HG03342 (cell line): ENCODE results near the gene LOXL1.

ENCODE experiments used
- ATAC-seq: cut with Tn5 transposase; IDR thresholded peaks from one replicate; pipeline ENCODE4 v1.9.1; 2021; ENCODE audit warnings: mild to moderate bottlenecking, moderate library complexity; ENCODE audit not compliant: unreplicated experiment

LOXL1 gene

DNA sequence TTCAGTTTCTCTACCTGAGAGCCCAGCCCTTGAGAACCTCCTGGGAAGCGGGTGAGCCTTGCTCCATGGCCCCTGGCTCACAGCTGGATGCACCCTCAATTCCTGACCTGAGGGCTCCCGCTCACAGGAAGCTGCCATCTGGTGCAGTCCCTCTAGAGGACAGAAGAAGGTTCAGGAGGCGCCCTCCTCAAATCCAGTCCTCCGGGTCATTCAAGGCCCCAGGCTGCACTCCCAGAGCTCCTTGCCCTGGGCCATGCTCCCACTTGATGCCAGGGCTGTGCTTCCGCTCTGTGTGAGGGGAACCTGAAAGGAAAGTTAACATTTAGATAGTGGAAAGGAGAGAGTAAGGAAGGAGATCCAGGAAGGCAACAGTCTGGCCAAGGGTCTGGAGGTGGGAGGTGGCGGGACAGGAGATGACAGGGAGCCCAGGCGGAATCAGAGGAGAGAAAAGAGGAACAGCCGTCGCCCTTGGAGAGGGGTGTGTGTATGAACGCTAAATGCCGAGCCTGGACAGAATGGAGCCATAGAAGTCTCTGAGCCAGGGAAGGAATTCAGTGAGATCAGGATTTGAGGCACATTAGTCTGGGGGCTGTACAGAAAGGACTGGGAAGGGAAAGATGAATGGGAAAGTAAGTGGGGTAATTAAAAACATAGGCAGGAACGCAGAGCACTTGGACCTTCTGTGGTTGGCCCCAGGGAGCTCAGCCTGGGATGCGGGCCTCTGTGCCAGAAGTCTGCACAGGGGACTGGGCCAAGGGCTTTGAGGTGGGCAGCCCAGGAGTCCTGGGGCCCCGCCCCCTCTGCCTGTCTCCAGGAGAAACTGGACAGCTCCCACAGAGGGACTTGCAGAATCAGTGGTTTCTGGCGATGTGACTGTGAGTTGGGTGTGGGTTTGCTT lies 26.8 kb upstream of the LOXL1 start:
- ATAC-seq: no peak

DNA sequence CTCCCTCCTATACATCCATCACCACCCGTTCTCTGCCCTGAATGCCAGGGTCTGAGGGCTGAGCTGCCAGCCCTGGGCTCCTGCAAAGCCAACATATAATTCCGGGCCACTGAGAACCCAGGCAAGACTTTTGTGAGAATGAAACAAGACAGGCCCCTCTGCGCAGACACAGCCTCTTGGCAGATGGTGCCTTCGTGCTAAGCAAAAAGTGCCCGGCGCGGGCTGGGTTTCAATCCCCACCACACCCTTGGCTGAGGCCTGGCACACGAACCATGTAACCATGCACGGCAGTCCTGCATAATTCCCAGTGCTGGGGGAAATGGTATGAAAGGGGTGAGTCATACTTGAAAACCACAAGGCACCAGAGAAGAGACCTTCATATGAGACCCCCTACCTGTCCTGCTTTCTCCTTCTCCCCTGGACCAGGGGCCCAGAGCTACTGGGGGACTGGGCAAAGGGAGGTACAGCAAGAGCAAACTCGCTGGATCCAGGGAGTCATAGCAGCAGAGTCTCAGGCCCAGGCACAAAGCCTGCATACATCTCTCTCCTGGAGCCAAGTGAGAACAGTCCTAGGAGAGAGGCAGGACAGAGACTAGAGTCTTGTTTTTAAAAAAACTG lies 26.1 kb upstream of the LOXL1 start:
- no peak for ATAC-seq

DNA sequence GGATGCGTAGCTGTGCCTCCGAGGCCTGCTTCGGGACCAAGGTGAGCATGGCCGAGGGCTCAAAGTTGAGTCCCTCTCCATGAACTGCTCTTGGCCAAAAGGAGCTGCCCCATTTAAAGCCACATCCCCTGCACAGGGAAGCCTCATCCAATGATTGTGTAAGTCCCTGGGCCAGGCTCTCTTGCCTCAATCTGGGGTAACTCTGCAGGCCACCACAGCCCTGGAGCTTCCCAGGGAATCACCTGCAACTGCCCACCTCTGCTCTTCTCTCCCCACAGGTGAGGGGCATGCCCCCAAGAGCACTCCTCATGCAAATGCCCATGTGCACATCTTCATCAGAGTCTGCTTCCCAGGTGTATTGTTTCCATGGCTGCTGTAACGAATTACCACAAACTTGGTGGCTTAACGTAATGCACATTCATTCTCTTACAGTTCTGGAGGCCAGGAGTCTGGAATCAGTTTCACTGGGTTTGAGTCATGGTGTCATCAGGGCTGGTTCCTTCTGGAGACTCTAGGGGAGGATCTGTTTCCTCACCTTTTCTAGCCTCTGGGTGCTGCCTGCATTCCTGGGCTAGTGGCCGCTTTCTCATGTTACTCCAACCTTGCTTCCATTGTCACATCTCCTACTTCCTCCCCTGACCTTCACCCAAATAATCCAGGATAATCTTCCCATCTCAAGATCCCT lies 25.0 kb upstream of the LOXL1 start:
- ATAC-seq: no peak

DNA sequence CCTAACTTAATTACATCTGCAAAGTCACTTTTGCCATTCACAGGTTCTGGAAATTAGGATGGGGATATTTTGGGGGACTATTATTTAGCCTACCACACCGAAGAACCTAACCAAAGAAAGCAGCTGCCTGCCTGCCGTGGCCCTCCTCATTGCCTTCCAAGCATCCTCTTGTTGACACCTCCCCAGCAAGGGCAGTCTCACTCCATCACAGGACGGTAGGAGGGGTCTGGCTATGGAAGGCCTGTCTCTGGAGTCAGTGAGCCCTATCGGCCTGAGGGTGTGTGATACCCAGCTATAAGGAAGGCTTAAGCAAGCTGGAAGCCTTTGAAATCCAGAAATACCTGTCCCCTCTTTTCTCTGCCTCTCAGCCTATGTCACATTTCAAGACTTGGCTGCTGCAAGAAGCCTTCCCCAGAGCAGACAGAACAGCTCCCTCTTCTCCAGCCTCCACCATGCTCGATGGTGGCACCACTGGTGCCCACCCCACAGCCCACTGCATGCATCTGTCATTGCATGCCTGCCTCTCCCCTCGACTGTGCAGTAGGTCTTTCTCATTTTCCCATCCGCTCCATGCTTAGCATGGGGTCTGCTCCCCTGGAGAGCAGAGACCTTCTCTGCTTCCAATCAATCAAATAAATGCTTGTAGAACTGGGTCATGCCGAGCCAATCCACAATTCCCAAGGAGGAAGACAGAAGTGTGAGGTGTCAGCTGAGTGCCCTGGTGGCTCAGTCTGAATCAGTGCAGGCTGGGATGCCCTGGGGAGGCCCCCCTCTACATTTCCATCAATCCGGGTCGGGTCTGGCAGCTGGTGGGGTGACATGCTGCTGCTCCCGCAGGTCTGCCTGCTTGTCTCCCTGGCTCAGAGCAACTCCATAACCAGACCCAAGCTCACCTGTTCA lies 23.9 kb upstream of the LOXL1 start:
- ATAC-seq: no peak

DNA sequence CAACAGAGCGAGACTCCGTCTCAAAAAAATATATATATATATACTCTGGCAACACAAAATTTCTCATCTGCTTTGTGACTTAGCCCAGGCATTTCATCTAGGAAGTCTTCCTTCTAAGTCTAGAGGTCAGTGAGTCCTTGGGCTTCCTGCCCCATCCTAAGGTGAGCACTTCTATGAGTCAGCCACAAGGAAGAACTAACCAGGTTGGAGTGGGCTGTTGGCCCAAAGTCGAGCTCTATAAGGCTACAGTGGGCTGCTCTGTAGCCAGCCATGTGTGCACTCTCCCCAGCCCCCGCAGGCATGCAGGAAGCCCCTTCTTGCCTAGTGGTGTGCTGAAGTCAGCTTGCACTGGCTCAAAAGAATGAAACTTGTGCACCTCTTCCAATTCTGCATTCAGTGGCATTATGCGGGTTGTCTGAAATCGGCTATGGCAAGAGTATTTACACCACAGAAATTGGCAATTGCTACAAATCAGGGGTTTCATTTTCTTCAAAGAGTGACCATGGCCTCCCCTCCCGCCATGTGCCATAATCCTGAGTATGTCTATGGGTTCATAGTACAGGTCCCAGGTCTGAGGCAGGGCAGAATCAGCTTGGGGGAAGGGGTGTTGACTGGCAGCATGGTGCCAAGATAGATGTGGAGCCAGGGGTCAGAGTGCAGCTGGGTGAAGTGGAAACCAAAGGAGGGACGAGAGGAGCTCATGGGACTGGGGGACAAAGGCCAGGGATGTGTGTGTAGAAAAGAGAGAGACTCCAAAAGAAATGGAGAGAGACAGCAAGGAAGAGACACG lies 22.0 kb upstream of the LOXL1 start:
- no peak for ATAC-seq

DNA sequence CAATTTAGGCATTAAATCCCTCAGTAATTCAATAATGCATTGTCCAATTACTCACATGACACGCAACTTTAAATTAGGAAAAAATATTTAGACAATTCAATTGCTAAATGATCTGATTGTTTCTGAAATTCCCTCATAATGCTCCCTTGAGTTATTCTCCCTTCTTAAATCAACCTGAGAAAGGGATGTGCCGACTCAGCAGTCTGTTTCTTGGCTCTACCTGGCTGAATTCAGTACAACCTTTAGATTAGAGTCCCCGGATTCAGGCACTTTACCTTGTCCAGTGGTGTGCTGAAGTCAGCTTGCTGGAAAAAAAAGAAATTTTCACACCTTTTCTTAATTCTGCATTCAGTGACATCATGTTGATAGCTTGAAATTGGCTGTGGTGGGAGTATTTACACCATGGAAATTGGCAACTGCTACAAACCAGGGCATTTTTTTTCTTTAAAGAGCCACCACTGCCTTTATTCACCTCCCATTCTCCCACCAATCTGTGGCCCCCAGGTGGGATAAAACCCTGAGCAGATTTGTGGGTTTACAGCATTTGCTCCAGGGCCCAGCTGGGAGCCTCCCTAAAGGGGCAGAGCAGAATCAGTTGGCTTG lies 20.9 kb upstream of the LOXL1 start:
- no peak for ATAC-seq

DNA sequence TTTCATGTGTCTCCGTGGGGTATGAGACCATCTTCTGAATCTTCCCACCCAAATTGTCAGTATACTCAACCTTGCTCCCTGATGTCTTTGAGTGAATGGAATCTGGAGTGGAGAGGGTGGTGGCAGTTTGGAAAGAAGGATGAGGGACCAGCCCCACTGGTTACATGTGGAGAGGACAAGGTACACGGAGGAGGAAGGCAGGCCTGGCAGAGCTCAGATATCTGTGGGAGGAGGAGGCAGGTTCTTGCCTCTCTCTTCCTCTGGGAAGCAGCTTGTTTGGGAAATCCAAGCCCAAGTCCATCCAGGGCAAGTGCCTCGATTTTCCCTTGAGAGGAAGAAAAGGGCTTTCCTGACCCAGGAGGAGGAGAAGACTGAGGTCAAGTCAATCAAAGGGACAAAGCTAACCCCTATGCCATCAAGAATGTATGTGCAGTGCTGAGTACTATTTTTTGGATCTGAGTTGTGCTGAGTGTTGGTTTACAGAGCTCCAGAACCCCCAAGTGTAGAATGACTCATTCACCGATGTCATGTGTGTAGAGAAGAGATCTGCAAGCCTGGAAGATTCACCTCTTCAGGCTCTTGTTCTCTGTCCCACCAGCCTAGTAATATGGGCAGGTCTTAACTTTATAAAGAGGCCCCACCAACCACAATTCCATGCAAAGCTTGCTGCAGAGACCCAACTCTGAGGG lies 19.8 kb upstream of the LOXL1 start:
- no peak for ATAC-seq

DNA sequence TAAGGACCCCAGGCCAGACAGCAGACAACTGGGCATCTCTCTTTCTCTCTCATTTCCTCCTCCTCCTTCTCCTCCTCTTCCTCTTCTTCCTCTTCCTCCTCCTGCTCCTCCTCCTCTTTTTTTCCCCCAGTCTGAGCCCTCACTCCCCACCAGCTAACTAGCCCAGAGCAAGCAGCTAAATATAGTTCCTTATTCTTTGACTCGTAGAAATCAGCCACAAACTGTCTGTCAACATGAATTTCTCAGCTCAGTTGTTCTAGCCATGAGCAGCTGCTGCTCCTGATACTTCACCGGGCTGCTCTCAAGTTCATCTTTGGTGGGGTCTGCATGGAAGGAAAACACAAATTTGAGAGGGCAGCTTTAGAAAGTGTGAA lies 19.2 kb upstream of the LOXL1 start:
- no peak for ATAC-seq

DNA sequence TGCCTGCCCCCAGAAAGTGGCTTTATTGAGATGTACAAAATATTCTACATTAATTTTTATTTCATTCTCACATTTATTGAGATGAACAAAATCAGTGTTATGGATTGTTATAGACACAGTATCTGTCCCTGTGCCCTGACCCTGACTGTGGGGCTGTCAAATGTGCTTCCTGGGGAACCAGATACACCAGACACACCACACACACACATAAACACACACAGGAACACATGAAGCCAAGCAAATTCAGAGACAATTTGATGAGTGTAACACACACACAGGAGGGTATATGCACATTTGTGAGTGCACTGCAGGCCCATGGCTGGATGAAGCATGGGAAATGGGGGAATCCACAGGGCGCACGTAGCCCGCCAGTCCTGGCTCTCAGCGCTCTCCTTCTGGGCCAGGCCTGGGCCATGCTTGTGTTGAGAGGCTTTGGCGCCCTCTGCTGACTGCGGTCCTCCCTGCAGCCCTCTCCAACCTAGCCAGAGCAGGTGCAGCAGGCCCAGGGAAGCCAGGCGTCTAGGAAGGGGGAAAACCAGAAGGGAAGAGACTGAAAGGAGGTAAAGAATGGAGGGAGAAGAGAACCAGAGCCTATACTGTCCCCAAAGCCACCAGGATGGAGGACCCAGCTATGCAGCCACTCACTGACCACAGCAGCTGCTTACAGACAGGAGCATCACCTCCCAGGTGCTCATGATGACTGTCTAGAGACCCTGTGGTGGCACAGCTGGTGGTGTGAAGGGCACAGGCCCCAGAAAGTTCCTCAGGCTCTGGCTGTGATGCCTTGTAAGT lies 18.0 kb upstream of the LOXL1 start:
- peak; percentile 58 for ATAC-seq

DNA sequence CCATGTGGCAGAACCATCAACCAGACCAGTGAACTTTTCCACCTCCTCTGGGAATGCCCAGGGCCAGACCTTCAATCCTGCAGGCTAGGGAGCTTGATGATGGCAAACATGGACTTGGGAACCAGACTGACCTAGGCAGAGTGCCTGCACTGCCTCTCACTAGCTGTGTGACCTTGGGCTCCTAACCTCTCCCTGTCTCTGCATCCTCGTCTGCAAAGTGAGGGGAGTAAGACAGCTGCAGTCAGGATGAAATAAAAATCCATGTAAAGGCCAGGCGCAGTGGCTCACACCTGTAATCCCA lies 17.5 kb upstream of the LOXL1 start:
- ATAC-seq: no peak

DNA sequence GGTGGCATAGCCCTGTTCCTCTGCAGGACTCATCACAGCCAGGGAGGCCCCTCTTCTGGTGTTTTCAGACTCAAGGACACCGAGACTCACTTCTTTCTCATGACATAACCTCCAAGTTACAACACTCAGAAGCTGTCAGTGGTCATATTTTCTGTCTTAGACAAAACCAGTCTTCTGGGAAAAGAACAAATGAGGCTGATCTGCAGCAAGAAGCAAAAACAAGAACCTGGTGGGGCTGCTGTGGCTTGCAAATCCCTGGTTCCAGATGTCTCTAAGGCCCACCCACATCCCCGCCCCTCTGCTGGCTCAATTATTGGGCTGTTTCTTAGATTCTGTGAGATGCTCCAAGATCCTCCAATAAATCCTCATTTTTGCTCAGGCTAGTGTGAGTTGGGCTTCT lies 16.6 kb upstream of the LOXL1 start:
- ATAC-seq: no peak

DNA sequence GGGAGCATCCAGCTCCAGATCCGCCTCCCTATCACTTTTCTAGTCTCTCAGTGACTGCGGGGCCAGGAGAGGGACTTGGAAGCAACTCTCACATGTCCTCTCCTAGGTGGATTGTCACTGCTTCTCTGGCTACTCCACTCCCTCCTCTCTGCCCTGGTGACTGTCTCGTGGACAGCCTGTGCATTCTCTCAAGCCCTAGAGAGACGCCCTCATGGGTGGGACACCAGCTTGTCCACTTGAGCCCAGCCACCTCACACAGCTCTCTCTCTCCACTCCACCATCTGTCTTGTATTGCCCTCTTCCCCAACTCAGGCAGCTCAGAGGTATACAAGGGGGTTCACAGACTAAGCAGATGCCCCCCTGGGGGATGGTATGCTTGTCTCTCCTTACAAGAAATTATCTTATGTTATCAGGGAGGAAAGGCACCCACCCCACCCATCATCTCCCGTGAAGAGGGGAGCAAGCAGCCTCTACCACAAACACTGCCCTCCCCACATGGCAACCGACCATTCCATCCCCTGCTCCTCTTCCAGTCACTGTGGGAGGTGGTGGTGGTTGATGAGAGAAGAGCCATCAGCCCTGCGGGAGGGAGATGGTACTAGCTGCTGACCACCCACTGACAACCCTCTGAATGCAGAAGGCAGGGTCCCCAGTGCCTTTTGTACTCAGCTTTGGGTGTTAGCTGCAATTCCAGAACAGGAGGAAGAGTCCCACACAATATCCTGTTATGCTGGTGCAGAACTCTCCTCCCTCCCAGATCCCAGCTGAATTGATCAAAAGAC lies 15.5 kb upstream of the LOXL1 start:
- no peak for ATAC-seq

DNA sequence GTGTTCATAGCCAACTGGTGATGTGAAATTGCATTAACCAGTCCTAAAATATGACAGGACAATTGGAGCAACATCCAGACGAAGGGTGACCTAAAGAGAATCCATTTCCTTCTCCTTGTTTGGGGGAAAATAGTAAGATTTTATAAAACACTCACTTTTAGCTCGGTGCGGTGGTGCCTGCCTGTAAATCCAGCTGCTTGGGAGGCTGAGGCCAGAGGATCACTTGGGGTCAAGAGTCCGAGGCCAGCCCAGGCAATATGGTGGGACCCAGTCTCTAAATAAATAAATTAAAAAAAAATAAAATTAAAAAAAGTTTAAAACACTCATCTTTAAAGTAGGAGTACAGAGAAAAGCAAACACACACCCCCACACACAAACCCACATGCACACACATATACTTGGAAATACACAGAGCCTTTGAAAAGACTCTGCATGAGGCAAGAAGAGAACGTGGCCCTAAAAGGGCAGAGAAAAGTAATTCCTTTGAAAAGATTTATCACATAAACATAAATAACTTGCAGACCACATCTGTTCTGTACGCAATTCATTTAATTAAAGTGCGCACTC lies 14.1 kb upstream of the LOXL1 start:
- ATAC-seq: no peak

DNA sequence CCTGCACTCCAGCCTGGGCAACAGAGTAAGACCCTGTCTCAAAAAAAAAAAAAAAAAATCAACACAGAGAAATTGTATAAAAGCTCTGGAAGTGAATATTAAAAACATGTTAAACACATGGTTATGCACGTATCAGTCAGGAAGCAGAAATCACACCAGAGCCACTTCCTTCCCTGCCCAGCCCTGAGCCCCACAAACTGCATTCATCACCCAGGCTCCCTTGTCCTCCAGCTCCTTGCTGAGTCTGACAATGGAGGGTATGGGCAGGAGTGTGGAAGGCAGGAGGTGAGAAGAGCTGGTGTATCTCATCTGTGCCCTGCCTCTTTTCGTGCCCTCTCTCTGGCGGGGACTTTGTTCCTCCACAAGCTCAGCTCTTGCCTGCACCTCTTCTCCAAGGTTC lies 12.1 kb upstream of the LOXL1 start:
- ATAC-seq: no peak

DNA sequence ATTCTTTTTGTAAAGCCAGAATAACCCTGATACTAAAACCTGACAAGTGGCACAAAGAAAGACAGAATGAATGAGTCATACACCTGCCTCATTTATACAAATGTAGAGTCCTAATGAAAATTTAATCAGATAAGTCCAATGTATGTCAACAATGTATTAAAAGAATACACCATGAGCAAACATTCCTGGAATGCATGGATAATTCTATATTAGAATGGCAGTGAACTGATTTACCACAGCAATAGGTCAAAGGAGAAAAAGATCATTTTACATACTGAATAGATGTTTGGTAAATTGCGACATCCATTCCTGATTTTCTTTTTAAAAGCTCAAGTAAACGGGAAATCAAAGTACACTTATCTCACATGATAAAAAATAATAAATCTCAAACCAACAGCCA lies 11.2 kb upstream of the LOXL1 start:
- ATAC-seq: no peak

DNA sequence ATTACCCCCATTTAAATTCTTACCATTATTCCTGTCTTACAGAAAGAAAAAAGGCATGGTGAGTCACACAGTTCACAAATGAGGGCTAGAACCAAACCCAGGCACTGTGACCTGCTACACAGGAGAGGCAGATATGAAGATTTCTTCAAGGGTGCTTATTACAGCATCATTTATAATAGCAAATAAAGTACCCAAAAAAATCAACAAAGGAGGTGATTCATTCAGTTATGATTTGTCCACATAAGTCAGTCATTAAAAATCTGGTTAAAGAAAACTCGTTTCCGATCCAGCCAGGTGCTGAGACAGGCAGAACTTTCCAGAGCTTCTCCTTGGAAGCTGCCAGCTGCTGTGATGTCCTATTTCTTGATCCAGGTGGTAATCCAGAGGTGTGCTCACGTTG lies 7.5 kb upstream of the LOXL1 start:
- ATAC-seq: no peak

DNA sequence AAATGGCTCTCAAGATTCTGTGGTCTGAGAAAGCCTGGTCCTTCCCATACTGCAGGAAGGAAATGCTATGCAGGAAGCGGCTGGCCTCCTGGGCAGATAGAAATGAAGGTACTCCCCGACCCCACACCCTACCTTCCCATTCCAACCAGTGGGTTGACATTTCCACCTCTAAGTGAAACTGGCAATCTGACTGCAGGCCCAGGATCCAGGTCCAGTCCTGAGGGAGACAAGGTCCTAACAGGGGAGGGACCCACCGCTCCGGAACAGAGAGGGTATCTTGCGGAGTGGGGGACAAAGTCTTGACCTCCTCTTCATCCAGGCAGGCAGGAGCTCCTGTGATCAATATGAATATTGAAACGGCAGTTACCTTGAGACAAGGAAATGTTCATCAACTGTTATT lies 6.6 kb upstream of the LOXL1 start:
- no peak for ATAC-seq
